Upper lobe of left lung (tissue), 6 donors: ENCODE data around the gene ARF6. TPM values are rescaled to one million over a fixed set of nuclear protein-coding genes. Genes with fewer than 3 reads are reported as not detected.

Experiments
- ATAC-seq, 2 donors: fragments of 200-7000 bp; cut with Tn5 transposase; one replicate each; pipeline ENCODE4 v1.9.1; 2022; ENCODE audit warnings: mild to moderate bottlenecking in 2 of 2, moderate library complexity in 2 of 2; ENCODE audit not compliant: low FRiP score in 2 of 2
- DNase-seq, 2 donors: peaks; one replicate each; pipeline ENCODE4 v3.0.0-alpha.2; 2019 to 2020
- H3K27ac ChIP-seq, 4 donors: fragments of 200-600 bp; sonication (generic); one replicate each; pipeline ENCODE4 v1.5.1; 2016 to 2019
- H3K27me3 ChIP-seq, 4 donors: fragments of 200-600 bp; sonication (generic); one replicate each; pipeline ENCODE4 v1.5.1; 2017 to 2019
- H3K36me3 ChIP-seq, 4 donors: fragments of 200-600 bp; sonication (generic); one replicate each; pipeline ENCODE4 v1.5.1; 2016 to 2019
- H3K4me1 ChIP-seq, 4 donors: fragments of 200-600 bp; sonication (generic); one replicate each; pipeline ENCODE4 v1.5.1; 2018 to 2019
- H3K4me3 ChIP-seq, 4 donors: fragments of 200-600 bp; sonication (generic); one replicate each; pipeline ENCODE4 v1.5.1; 2017 to 2019; ENCODE audit warnings: mild to moderate bottlenecking in 2 of 4, moderate library complexity in 1 of 4
- H3K9me3 ChIP-seq, 4 donors: fragments of 200-600 bp; sonication (generic); one replicate each; pipeline ENCODE4 v1.5.1; 2018 to 2019
- CTCF ChIP-seq, 6 experiments: fragments of 450-650 bp in 4 of 6; fragments of 200-600 bp in 2 of 6; sonication (generic) in 2 of 6; IDR thresholded peaks; one replicate each; pipeline ENCODE4 v1.5.1; 2016 to 2019; ENCODE audit warnings: antibody characterized with exemption in 6 of 6
- EP300 ChIP-seq, 4 donors: sonication (generic); formaldehyde crosslinking; IDR thresholded peaks; one replicate each; pipeline ENCODE4 v1.5.1; 2017; ENCODE audit warnings: antibody characterized with exemption in 4 of 4, control low read depth in 2 of 4
- POLR2A ChIP-seq, 4 donors: fragments of 450-650 bp; IDR thresholded peaks; one replicate each; pipeline ENCODE4 v1.5.1; 2016 to 2017; ENCODE audit warnings: antibody characterized with exemption in 4 of 4, mild to moderate bottlenecking in 2 of 4
- POLR2AphosphoS5 ChIP-seq, 2 donors: sonication (generic); formaldehyde crosslinking; IDR thresholded peaks; one replicate each; pipeline ENCODE4 v1.5.1; 2017; ENCODE audit warnings: antibody characterized with exemption in 2 of 2
- WGBS, 2 donors: methylation state at CpG; one replicate each; pipeline ENCODE4 v1.1.5; 2017 to 2018; 5-methylcytosine and 5-hydroxymethylcytosine counted together
- total RNA-seq, 6 donors: library from RNA; depleted of rRNA in 4 of 6; stranded (reverse); fragments of >200 nt in 4 of 6; gene quantifications; one replicate each; pipeline versions ENCODE4 v1.1.0 to v1.2.1, GENCODE V29; 2016 to 2021
- donor health status: DM: no; HTN: no; CAD: no; lungs with moderate emphysema.
- donor health status: DM: no; HTN: yes; CAD: no; lungs with severe emphysema.

ARF6 gene
- total RNA-seq, 6 donors from 2014 or later = 21.0 to 81.8 (median 61.0) TPM

GRCh38 chr14:49875640-49876198 is 17.2 kb upstream of the ARF6 start:
- Histone ChIP-seq H3K4me3 (no peak overlapping the region), H3K36me3 (no peaks in the 10 kb centered on the region), H3K27ac (no peak overlapping the region), H3K4me1 (peaks cover 0 to 7% (median 3%) of the 10 kb centered on the region in 4 donors), H3K27me3 (no peaks in the 10 kb centered on the region), H3K9me3 (no peaks in the 10 kb centered on the region)
- 74 to 83% methylated on average over 12 of the region's 12 CpGs for WGBS, 2 donors
- DNase-seq (no peak), ATAC-seq (no peak)
- TF ChIP-seq POLR2A (IDR thresholded peaks at IDR 0.05) (no peak), EP300 (IDR thresholded peaks at IDR 0.05) (no peak), POLR2AphosphoS5 (IDR thresholded peaks at IDR 0.05) (no peak), CTCF (IDR thresholded peaks at IDR 0.05) (no peak)

- Histone ChIP-seq H3K9me3 (no peaks in the 10 kb centered on the region), H3K4me3 (no peak overlapping the region), H3K4me1 (peaks cover 0 to 7% (median 3%) of the 10 kb centered on the region in 4 donors), H3K27me3 (no peaks in the 10 kb centered on the region), H3K36me3 (no peaks in the 10 kb centered on the region), H3K27ac (no peak overlapping the region)
- 63 to 70% methylated on average over 4 of the region's 4 CpGs for WGBS, 2 donors
- no peak for DNase-seq
- TF ChIP-seq EP300 (IDR thresholded peaks at IDR 0.05) (no peak), POLR2AphosphoS5 (IDR thresholded peaks at IDR 0.05) (no peak), CTCF (IDR thresholded peaks at IDR 0.05) (no peak), POLR2A (IDR thresholded peaks at IDR 0.05) (no peak)
- ATAC-seq = no peak
These were observed 16.2 kb upstream of the ARF6 start for GRCh38 chr14:49876563-49877127.

- Histone ChIP-seq H3K27ac (peak overlapping the region in 2 of 4 donors; percentile 49 to 58), H3K27me3 (no peaks in the 10 kb centered on the region), H3K4me1 (peaks cover 0 to 7% (median 3%) of the 10 kb centered on the region in 4 donors), H3K4me3 (no peak overlapping the region), H3K36me3 (no peaks in the 10 kb centered on the region), H3K9me3 (no peaks in the 10 kb centered on the region)
- peak in 1 of 2 donors; percentile 69 for DNase-seq
- peak; percentile 78 to 88 for ATAC-seq
- 58 to 64% methylated on average over 8 of the region's 8 CpGs for WGBS, 2 donors
- peak; percentile 61 to 77 (median 66) for TF ChIP-seq CTCF (IDR thresholded peaks at IDR 0.05)
- no peak for TF ChIP-seq POLR2A (IDR thresholded peaks at IDR 0.05)
- no peak for TF ChIP-seq POLR2AphosphoS5 (IDR thresholded peaks at IDR 0.05)
- TF ChIP-seq EP300 (IDR thresholded peaks at IDR 0.05) = no peak
These were observed 13.2 kb upstream of the ARF6 start for GRCh38 chr14:49879646-49880204.

GRCh38 chr14:49880267-49881064 is 12.4 kb upstream of the ARF6 start:
- Histone ChIP-seq H3K4me1 (peaks cover 0 to 7% (median 3%) of the 10 kb centered on the region in 4 donors), H3K4me3 (no peak overlapping the region), H3K27me3 (no peaks in the 10 kb centered on the region), H3K9me3 (no peaks in the 10 kb centered on the region), H3K27ac (peak overlapping the region in 2 of 4 donors; percentile 49 to 58), H3K36me3 (no peaks in the 10 kb centered on the region)
- DNase-seq (no peak), ATAC-seq (peak in 1 of 2 donors; percentile 20)
- WGBS, 2 donors = 53 to 60% methylated on average over 9 of the region's 9 CpGs
- TF ChIP-seq POLR2AphosphoS5 (IDR thresholded peaks at IDR 0.05) = no peak
- no peak for TF ChIP-seq EP300 (IDR thresholded peaks at IDR 0.05)
- TF ChIP-seq CTCF (IDR thresholded peaks at IDR 0.05) = no peak
- TF ChIP-seq POLR2A (IDR thresholded peaks at IDR 0.05) = no peak
